H1 (cell line): ENCODE results near the gene NLRP12. TPM values are rescaled to one million over a fixed set of nuclear protein-coding genes. Genes with fewer than 3 reads are reported as not detected.

Source experiments
- CTCF ChIA-PET: fragments of 300-600 bp; sonication (Branson Sonifier 250); formaldehyde crosslinking; loops from one replicate; lab custom pipeline; 2021; ENCODE audit not compliant: partially characterized antibody; lab: Charles Lee
- POLR2A ChIA-PET: fragments of 300-600 bp; sonication (Branson Sonifier 250); formaldehyde crosslinking; loops from one replicate; lab custom pipeline; 2021; ENCODE audit warnings: inconsistent platforms; ENCODE audit not compliant: partially characterized antibody; lab: Charles Lee
- DNase-seq, 2 experiments: peaks; one replicate each; pipeline versions ENCODE4 v3.0.0 to v3.0.0-alpha.2; 2010 to 2022; ENCODE audit warnings: low spot score in 2 of 2, low read depth in 1 of 2, mixed read lengths in 1 of 2
- FAIRE-seq: peaks from 2 replicates; lab custom pipeline; 2011; peaks lifted over from hg19 to GRCh38; lab: Jason Lieb, UNC
- H2AFZ ChIP-seq: 2 replicates; pipeline ENCODE4 v1.8.1; 2012; ENCODE audit warnings: low read length, inconsistent platforms
- H2AK5ac ChIP-seq: 2 replicates; pipeline ENCODE4 v1.6.1; 2013; ENCODE audit warnings: low read depth, low read length
- H2BK120ac ChIP-seq: replicated peaks from 2 replicates; pipeline ENCODE3; 2013; ENCODE audit warnings: low read depth, low read length, inconsistent platforms
- H2BK12ac ChIP-seq: 2 replicates; pipeline ENCODE4 v1.6.1; 2013; ENCODE audit warnings: low read depth, low read length
- H2BK15ac ChIP-seq: 2 replicates; pipeline ENCODE4 v1.6.1; 2013; ENCODE audit warnings: low read length
- H2BK20ac ChIP-seq: 2 replicates; pipeline ENCODE4 v1.6.1; 2013; ENCODE audit warnings: low read length
- H2BK5ac ChIP-seq: 2 replicates; pipeline ENCODE4 v1.6.1; 2013; ENCODE audit warnings: low read depth, low read length
- H3K14ac ChIP-seq: 2 replicates; pipeline ENCODE4 v1.6.1; 2013; ENCODE audit warnings: inconsistent platforms; ENCODE audit not compliant: insufficient read length
- H3K18ac ChIP-seq: 2 replicates; pipeline ENCODE4 v1.6.1; 2013; ENCODE audit warnings: low read length; ENCODE audit errors: extremely low read depth
- H3K23ac ChIP-seq: 2 replicates; pipeline ENCODE4 v1.6.1; 2013; ENCODE audit warnings: inconsistent platforms; ENCODE audit not compliant: insufficient read length
- H3K23me2 ChIP-seq: 2 replicates; pipeline ENCODE4 v1.6.1; 2013; ENCODE audit warnings: low read depth, low read length
- H3K27ac ChIP-seq: 2 replicates; pipeline ENCODE4 v1.6.1; 2011; ENCODE audit warnings: low read depth, low read length, inconsistent platforms
- H3K27me3 ChIP-seq, 4 experiments: replicated peaks in 1 of 4; 1 replicate in 1 of 4; 2 replicates in 3 of 4; pipeline versions ENCODE4 v1.6.1 to v1.8.1; 2011 to 2013; ENCODE audit warnings: low read length in 3 of 4, mild to moderate bottlenecking in 3 of 4, inconsistent platforms in 2 of 4, mixed read lengths in 2 of 4, moderate library complexity in 1 of 4; ENCODE audit not compliant: control insufficient read depth in 3 of 4, insufficient read depth in 3 of 4; ENCODE audit errors: extremely low read depth in 1 of 4
- H3K36me3 ChIP-seq, 4 experiments: 2 replicates each; pipeline versions ENCODE4 v1.6.1 to v1.8.1; 2011 to 2013; ENCODE audit warnings: mild to moderate bottlenecking in 4 of 4, low read length in 3 of 4, moderate library complexity in 2 of 4, control low read depth in 1 of 4, inconsistent platforms in 1 of 4; ENCODE audit not compliant: insufficient read depth in 4 of 4, control insufficient read depth in 2 of 4
- H3K4ac ChIP-seq: replicated peaks from 2 replicates; pipeline ENCODE3; 2013; ENCODE audit warnings: low read length, low read depth, mixed read lengths, inconsistent platforms; ENCODE audit not compliant: insufficient read length
- H3K4me1 ChIP-seq, 4 experiments: replicated peaks in 1 of 4; 1 replicate in 1 of 4; 2 replicates in 3 of 4; pipeline versions ENCODE4 v1.6.1 to v1.8.1; 2011 to 2013; ENCODE audit warnings: low read length in 3 of 4, inconsistent platforms in 2 of 4, mixed read lengths in 1 of 4; ENCODE audit not compliant: insufficient read depth in 4 of 4, control insufficient read depth in 3 of 4
- H3K4me2 ChIP-seq, 2 experiments: 2 replicates each; pipeline versions ENCODE4 v1.6.1 to v1.8.1; 2011 to 2013; ENCODE audit warnings: low read depth in 2 of 2, low read length in 2 of 2, control low read depth in 1 of 2, inconsistent platforms in 1 of 2, mild to moderate bottlenecking in 1 of 2; ENCODE audit not compliant: insufficient read depth in 1 of 2
- H3K4me3 ChIP-seq, 4 experiments: fragments of 200-600, 300-600 bp in 1 of 4; sonication (generic), shearing (Covaris generic), sonication (Bioruptor Twin) in 1 of 4; 2 replicates each; pipeline versions ENCODE4 v1.5.1 to v1.8.1; 2011 to 2016; ENCODE audit warnings: low read length in 4 of 4, low read depth in 3 of 4, control low read depth in 2 of 4, inconsistent platforms in 2 of 4, mild to moderate bottlenecking in 2 of 4, mixed read lengths in 1 of 4, moderate library complexity in 1 of 4; ENCODE audit not compliant: insufficient read depth in 2 of 4; ENCODE audit errors: extremely low read depth in 1 of 4
- H3K56ac ChIP-seq: replicated peaks from 2 replicates; pipeline ENCODE3; 2013; ENCODE audit warnings: low read depth, mild to moderate bottlenecking, mixed read lengths, low read length, inconsistent platforms; ENCODE audit not compliant: insufficient read length
- H3K79me1 ChIP-seq: 2 replicates; pipeline ENCODE4 v1.6.1; 2013; ENCODE audit warnings: low read depth, low read length, control low read depth
- H3K79me2 ChIP-seq, 2 experiments: 2 replicates each; pipeline versions ENCODE4 v1.6.1 to v1.8.1; 2012 to 2013; ENCODE audit warnings: low read length in 2 of 2, mild to moderate bottlenecking in 2 of 2, inconsistent platforms in 1 of 2; ENCODE audit not compliant: insufficient read depth in 2 of 2, control insufficient read depth in 1 of 2
- H3K9ac ChIP-seq, 4 experiments: replicated peaks in 1 of 4; 1 replicate in 1 of 4; 2 replicates in 3 of 4; pipeline versions ENCODE4 v1.6.1 to v1.8.1; 2011 to 2013; ENCODE audit warnings: low read depth in 3 of 4, low read length in 3 of 4, control low read depth in 2 of 4, mild to moderate bottlenecking in 2 of 4, moderate library complexity in 2 of 4, inconsistent platforms in 1 of 4; ENCODE audit errors: extremely low read depth in 1 of 4
- H3K9me3 ChIP-seq, 2 experiments: 2 replicates each; pipeline versions ENCODE4 v1.6.1 to v1.8.1; 2012 to 2013; ENCODE audit warnings: mild to moderate bottlenecking in 2 of 2, moderate library complexity in 2 of 2, control low read depth in 1 of 2, inconsistent platforms in 1 of 2, low read depth in 1 of 2, low read length in 1 of 2, mixed read lengths in 1 of 2; ENCODE audit not compliant: insufficient read depth in 2 of 2
- H4K20me1 ChIP-seq, 2 experiments: replicated peaks in 1 of 2; 2 replicates each; pipeline versions ENCODE3 to v1.8.1; 2011 to 2013; ENCODE audit warnings: inconsistent platforms in 2 of 2, low read length in 2 of 2, mild to moderate bottlenecking in 1 of 2; ENCODE audit not compliant: insufficient read depth in 2 of 2, control insufficient read depth in 1 of 2
- H4K5ac ChIP-seq: 2 replicates; pipeline ENCODE4 v1.6.1; 2013; ENCODE audit warnings: low read length, low read depth, mixed read lengths, inconsistent platforms; ENCODE audit not compliant: insufficient read length
- H4K8ac ChIP-seq: 2 replicates; pipeline ENCODE4 v1.8.0; 2013; ENCODE audit warnings: mild to moderate bottlenecking, moderate library complexity, low read length, inconsistent platforms; ENCODE audit not compliant: insufficient read depth; ENCODE audit errors: extremely low read depth
- H4K91ac ChIP-seq: replicated peaks from 2 replicates; pipeline ENCODE3; 2013; ENCODE audit warnings: low read length, mixed read lengths, inconsistent platforms; ENCODE audit not compliant: insufficient read length
- CTCF ChIP-seq, 3 experiments: IDR thresholded peaks; 1 replicate in 2 of 3; 2 replicates in 1 of 3; pipeline versions ENCODE4 v1.5.1 to v1.6.1; 2011; ENCODE audit warnings: low read length in 3 of 3, mild to moderate bottlenecking in 3 of 3, inconsistent platforms in 2 of 3, low read depth in 1 of 3, moderate library complexity in 1 of 3; ENCODE audit not compliant: insufficient read depth in 1 of 3; ENCODE audit errors: control extremely low read depth in 1 of 3
- SRF ChIP-seq: IDR thresholded peaks from 2 replicates; pipeline ENCODE4 v1.6.1; 2011; ENCODE audit warnings: mild to moderate bottlenecking, low read depth, low read length, moderate library complexity
- WGBS, 2 experiments: shearing (Covaris generic) in 1 of 2; methylation state at CpG; one replicate each; pipeline versions ENCODE4 v1.1.6 to v1.1.7; 2013 to 2015; ENCODE audit warnings: low lambda C conversion rate in 2 of 2, mixed read lengths in 2 of 2, inconsistent platforms in 1 of 2, low coverage in 1 of 2, missing lambda C conversion rate in 1 of 2; ENCODE audit not compliant: insufficient replicate concordance in 2 of 2, insufficient coverage in 1 of 2, insufficient read length in 1 of 2; ENCODE audit errors: extremely low coverage in 1 of 2, missing lambda C conversion rate in 1 of 2; 5-methylcytosine and 5-hydroxymethylcytosine counted together
- polyA plus RNA-seq, 7 experiments: library from polyadenylated mRNA; depleted of rRNA in 3 of 7; stranded (reverse) in 5 of 7; unstranded in 2 of 7; fragments of >200 nt in 5 of 7; fragments of 200-250 nt in 2 of 7; gene quantifications; 1 replicate in 5 of 7; 2 replicates in 1 of 7; 4 replicates in 1 of 7; pipeline versions ENCODE4 v1.2.1 to v1.2.3, GENCODE V29; 2011 to 2013; ENCODE audit warnings: missing spikeins in 2 of 7, mixed read lengths in 2 of 7
- total RNA-seq: library from RNA; stranded (reverse); fragmentation: NEBNext Ultra II Directional; extraction: Animal tissue kit (Norgen Biotek cat#: 25700); gene quantifications from 2 replicates; pipeline ENCODE4 v1.2.1, GENCODE V29; 2021

The NLRP12 gene
- total and polyA plus RNA-seq, 2 of the 8 experiments (the other 6 are each of a cell fraction or from before 2014, with no cell fraction given) = 1.0 to 1.8 TPM

DNA sequence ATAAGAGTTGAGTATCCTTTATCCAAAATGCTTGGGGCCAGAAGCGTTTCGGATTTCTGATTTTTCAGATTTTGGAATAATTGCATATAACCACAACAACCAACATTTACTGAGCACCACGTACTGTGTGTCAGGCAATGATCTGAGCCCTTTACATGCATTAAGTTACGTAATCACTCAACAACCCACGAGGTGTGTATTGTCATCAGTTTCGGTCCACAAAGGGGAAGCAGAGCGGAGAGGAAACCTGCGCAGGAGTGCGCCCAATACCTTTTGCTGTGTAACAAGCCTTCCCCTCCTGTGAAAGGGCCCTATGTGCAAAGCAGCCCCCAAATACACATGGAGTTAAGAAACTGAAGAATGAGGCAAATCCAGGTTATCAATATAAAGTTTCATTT is 20.7 kb upstream of the NLRP12 start:
- H3K56ac ChIP-seq = no peak overlapping the region
- POLR2A ChIA-PET = no interaction called here

More for the DNA sequence above, 20.7 kb upstream of the NLRP12 start:
- Histone ChIP-seq H3K14ac (no peak overlapping the region), H3K4me3 (no peak overlapping the region), H2BK12ac (no peak overlapping the region), H3K9me3 (no peaks in the 10 kb centered on the region), H4K8ac (no peak overlapping the region)
- 90% methylated on average over 9 of the region's 9 CpGs; no CpG with 5 or more reads in 1 of the 2 experiments for WGBS, 2 experiments
- DNase-seq = no peak
- CTCF ChIA-PET = no interaction called here
- TF ChIP-seq SRF (no peak), CTCF (IDR thresholded peaks at IDR 0.05; ENCODE audit: control extremely low read depth in 1 of 3, insufficient read depth in 1 of 3, low read depth in 1 of 3, low read length in 3 of 3) (no peak)
- TF ChIP-seq, all 59 proteins: peak for 0
- Histone ChIP-seq H3K4me1 (no peaks in the 10 kb centered on the region; a peak in 2 of 7 replicates), H3K9ac (no peak overlapping the region), H3K36me3 (no peaks in the 10 kb centered on the region), H3K4me2 (no peak overlapping the region), H3K23me2 (no peaks in the 10 kb centered on the region), H3K27ac (no peak overlapping the region), H3K27me3 (no peaks in the 10 kb centered on the region), H3K23ac (no peak overlapping the region), H2BK120ac (no peak overlapping the region), H4K20me1 (no peaks in the 10 kb centered on the region), H3K18ac (no peak overlapping the region), H4K5ac (no peak overlapping the region), H3K4ac (no peak overlapping the region), H2AFZ (no peak overlapping the region), H2BK20ac (peak overlapping the region; percentile 13; the same call in 1 of the 2 replicates), H2BK5ac (no peak overlapping the region), H3K79me1 (no peaks in the 10 kb centered on the region), H2AK5ac (no peak overlapping the region), H2BK15ac (no peak overlapping the region), H3K79me2 (no peaks in the 10 kb centered on the region), H4K91ac (no peak overlapping the region)
- no peak for FAIRE-seq
